ENCODE measurements around the gene ALOX5AP. TPM values are rescaled to one million over a fixed set of nuclear protein-coding genes. Genes with fewer than 3 reads are reported as not detected.

The ALOX5AP gene
- polyA plus RNA-seq, 4 donors = 3.9 to 5.6 (median 4.9) TPM

GRCh38 chr13:30791354-30792001, 56.1 kb downstream of the ALOX5AP start:
- DNase-seq (ENCODE audit: low read depth in 4 of 4, low spot score in 2 of 4) = no peak

GRCh38 chr13:30792285-30793000, 57.1 kb downstream of the ALOX5AP start:
- peak in 1 of 4 donors; percentile 62 for DNase-seq (ENCODE audit: low read depth in 4 of 4, low spot score in 2 of 4)

- DNase-seq (ENCODE audit: low read depth in 4 of 4, low spot score in 2 of 4) = no peak
These were observed 60.8 kb downstream of the ALOX5AP start for GRCh38 chr13:30796132-30796572.

DNA sequence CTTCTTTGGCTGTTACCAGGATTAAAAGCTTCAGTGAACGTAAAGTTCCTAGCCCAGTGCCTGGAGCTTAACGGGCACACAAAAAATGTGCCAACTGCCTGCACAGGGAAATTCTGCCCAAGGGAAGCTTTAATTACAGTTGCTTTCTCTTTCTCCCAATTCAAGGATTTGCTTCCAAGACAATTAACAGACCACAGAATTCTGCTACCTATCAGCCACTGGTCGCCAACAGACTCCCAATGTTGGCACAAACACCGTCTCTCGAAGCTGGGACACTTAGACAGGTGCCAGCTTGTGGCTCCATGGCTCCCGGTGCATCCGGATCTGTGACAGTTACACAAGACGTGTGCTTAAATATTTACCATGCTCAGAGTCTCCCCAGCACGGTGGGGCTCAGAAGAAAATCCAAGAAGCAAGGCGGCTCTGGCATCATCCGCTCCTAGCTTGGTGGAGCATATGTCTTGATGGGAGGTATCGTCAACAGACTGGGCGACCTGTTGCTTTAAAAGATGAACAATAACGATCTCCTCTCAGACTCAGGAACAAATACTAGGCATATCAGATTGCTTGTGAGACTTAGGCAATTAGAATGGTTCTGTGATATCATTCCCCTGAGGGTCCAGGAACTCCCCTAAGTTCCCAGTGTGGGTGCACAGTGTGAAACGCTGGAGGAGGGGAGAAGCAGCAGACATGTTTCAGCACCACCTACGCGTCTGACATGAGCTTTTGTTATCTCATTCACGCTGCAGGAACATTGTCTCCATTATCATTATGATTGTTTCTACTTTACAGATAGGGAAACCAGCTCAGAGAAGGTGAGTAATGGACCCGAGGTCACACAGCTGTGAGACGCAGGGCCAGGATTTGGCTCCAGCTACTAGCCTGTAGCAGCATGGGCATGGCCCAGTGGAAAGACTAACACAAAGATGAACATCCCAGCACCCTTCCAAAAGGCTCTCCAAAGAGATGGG, 61.6 kb downstream of the ALOX5AP start:
- no peak for DNase-seq (ENCODE audit: low read depth in 4 of 4, low spot score in 2 of 4)

DNA sequence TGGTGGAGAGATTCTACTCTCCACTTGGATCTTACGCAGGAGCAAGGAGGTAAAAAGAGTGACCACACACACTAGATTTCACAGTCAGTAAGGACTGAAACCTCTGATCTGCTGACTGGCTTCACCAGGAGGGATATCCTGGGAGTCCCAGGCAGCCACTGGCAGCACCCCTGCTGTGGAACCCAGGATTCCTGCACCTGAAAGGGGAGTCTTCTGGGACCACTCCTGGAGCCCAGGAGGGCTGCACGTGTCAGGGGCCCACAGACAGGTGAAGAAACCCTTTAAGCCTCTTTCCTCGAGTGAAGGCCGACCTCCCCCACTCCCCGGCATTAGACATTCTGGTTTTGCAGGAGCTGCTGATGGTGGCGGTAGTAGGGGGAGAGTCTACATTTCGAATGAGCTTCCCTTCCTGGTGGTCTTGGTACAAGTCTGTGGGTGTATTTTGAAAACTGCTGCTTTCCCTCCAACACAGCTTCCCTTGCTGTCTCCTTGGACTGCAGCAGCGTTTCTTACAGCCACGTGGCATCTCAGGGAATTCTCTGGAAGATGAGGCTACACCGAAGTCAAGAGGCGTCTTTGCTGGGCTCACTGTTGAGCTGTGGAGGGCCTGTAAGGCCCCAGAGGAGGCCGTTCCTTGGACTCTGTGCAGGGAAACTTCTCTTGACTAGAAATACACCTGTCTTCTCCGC, 62.6 kb downstream of the ALOX5AP start:
- no peak for DNase-seq (ENCODE audit: low read depth in 4 of 4, low spot score in 2 of 4)

DNA sequence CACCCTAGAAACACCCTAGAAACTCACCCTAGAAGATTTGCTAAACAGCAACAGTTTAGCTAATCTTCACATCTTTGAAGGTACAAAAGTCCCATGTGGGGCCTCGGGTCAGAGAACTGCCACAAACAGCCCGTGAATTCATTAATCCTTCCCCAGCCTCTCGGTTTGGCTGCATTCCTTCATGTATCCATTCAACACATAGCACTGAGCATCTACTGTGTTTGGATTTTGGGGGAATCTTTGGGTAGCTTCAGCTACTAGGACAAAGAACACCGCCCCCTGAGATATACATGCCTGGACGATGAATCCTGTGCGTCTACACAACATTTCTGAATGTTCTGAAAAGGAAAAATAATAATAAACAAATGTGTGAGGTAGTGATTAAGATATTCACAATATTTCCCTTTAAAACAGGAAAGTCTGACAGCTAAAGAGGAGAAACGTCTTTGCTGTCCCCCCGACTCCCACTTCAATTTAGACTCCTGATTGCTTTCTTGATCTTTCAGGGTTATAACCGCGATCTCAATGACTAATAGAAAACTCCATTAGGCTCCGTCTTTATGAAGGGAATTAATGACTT, 63.5 kb downstream of the ALOX5AP start:
- no peak for DNase-seq (ENCODE audit: low read depth in 4 of 4, low spot score in 2 of 4)

DNA sequence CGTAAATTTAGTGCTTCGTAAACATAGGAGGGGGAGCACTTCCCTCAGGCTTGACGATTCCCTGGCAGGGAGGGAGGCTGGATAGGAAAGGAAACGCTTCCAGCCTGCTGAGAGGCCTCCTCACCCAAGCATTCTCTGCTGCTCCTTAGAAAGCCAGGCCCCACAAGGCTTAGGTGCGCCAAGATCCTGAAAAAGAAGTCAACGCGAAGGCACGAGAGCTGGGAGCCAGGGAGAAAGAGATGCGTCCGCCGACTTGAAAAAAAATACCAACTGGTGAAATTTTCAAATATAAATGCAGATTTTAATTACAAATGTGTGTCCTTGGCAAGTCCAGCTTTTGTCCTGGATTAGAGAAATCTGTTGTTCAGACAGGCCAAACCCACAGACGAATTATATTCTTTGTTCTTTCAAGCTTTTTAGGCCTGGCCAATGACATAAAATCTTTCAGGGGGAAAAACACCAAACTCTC, 64.0 kb downstream of the ALOX5AP start:
- DNase-seq (ENCODE audit: low read depth in 4 of 4, low spot score in 2 of 4) = peak in 2 of 4 donors; percentile 44 to 58

- DNase-seq (ENCODE audit: low read depth in 4 of 4, low spot score in 2 of 4) = no peak
These were observed 64.8 kb downstream of the ALOX5AP start for GRCh38 chr13:30800107-30800506.

DNA sequence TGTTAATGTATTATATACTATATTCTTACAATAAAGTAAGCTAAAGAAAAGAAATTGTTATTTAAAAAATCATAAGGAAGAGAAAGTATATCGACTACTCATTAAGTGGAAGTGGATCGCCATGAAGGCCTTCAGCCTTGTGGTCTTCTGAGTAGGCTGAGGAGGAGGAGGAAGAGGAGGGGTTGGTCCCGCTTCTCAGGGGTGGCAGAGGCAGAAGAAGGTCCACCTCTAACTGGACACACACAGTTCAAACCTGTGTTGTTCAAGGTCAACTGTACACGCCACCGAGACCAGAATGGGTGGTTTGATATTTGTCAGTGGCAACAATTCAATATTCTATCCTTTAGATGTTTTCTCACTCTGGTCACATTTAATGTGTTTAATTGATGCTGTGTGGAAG, 67.2 kb downstream of the ALOX5AP start:
- no peak for DNase-seq (ENCODE audit: low read depth in 4 of 4, low spot score in 2 of 4)

GRCh38 chr13:30802953-30803478, 67.7 kb downstream of the ALOX5AP start:
- peak in 2 of 4 donors; percentile 54 to 61 for DNase-seq (ENCODE audit: low read depth in 4 of 4, low spot score in 2 of 4)

GRCh38 chr13:30803749-30804148, 68.4 kb downstream of the ALOX5AP start:
- DNase-seq (ENCODE audit: low read depth in 4 of 4, low spot score in 2 of 4) = no peak

- no peak for DNase-seq (ENCODE audit: low read depth in 4 of 4, low spot score in 2 of 4)
These were observed 69.1 kb downstream of the ALOX5AP start for GRCh38 chr13:30804474-30804873.

GRCh38 chr13:30805132-30805537, 69.8 kb downstream of the ALOX5AP start:
- DNase-seq (ENCODE audit: low read depth in 4 of 4, low spot score in 2 of 4) = no peak

- DNase-seq (ENCODE audit: low read depth in 4 of 4, low spot score in 2 of 4) = no peak
These were observed 70.3 kb downstream of the ALOX5AP start for GRCh38 chr13:30805603-30806011.

- no peak for DNase-seq (ENCODE audit: low read depth in 4 of 4, low spot score in 2 of 4)
These were observed 71.4 kb downstream of the ALOX5AP start for GRCh38 chr13:30806784-30807183.

GRCh38 chr13:30807392-30807791, 72.0 kb downstream of the ALOX5AP start:
- DNase-seq (ENCODE audit: low read depth in 4 of 4, low spot score in 2 of 4) = no peak

DNA sequence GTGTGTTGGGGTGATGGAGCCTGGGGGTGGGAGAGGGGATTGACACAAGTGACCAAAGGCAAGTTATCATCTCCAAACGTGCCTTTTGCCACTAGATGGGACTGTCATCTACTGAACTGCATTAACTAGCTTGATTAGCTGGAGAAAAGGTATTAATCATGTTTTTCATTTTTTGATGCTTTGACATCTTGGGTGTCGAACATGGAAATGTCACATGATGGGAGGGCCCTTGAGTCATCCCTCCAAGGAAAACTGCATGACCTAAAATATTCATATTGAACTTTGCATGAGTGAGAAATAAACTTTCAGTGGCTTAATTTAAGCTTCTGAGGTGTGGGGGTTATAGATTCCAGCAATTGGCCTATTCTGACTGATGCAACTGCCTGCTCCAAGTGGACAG, 73.3 kb downstream of the ALOX5AP start:
- no peak for DNase-seq (ENCODE audit: low read depth in 4 of 4, low spot score in 2 of 4)

GRCh38 chr13:30809787-30810186, 74.4 kb downstream of the ALOX5AP start:
- no peak for DNase-seq (ENCODE audit: low read depth in 4 of 4, low spot score in 2 of 4)

DNA sequence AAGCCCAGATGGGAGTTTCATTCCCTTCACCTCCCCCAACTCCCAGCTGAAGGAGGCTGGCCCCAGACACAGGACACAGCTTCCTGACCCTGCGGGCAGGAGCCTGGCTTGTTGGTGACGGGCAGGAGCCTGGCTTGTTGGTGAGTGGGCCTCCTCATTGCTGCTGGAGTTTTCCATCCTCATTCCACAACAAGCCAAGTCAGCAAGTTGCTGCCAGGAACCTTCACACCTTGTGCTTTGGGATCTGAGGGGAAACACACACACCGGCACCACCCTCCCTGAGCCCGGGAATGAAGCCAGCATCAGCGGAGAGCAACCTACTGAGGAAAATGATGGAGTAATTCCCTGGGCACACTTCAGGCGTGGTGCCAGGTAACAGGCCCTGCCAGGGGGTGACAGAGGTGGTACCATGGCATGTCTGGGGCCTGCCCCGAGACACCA, 74.9 kb downstream of the ALOX5AP start:
- DNase-seq (ENCODE audit: low read depth in 4 of 4, low spot score in 2 of 4) = no peak

DNA sequence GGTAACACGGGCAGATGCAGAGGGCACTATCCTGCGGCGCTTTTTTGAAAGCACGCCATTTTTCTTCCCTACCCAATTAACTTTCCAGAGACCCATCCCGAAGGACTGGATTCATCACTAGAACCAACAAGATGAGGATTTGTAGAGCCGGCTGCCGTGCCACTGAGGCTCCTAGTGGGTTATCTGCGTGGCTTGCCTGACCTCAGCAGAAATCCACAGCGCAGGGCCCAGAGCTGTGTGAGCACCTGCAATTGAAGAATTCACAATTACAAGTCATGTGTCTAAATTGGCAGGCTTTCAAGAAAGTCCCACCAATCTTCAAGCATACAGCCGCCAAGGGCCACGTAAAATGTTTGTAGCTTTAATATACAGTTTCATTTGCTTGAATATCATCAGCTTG, 75.5 kb downstream of the ALOX5AP start:
- no peak for DNase-seq (ENCODE audit: low read depth in 4 of 4, low spot score in 2 of 4)

Measured in left renal cortex interstitium (tissue), 4 donors.